Activated T-cell treated with anti-CD3 and anti-CD28 coated beads for 4 hours (primary cell): Measurements from ENCODE around the gene PLCD4.

Experiments used
- DNase-seq: peaks from one replicate; pipeline ENCODE4 v3.0.0-alpha.2; 2020

Gene PLCD4

GRCh38 chr2:218671654-218672566 is 64.2 kb downstream of the PLCD4 start, which contains the start of the genes RNF25 and STK36:
TSS of gene RNF25 (minus strand) at chr2:218672002. CDS start at chr2:218671970, 32 bp downstream.
TSS of gene STK36 (plus strand) at chr2:218672086. CDS start at chr2:218672830, 744 bp downstream.
- DNase-seq, result peak; percentile 69

- DNase-seq, result no peak
These were observed 71.4 kb downstream of the PLCD4 start for GRCh38 chr2:218679119-218679518.

- no peak for DNase-seq
These were observed 72.4 kb downstream of the PLCD4 start for GRCh38 chr2:218680061-218680460.
